Neural cell (in vitro differentiated cells): ENCODE results near the gene THG1L.

Experiments used
- CTCF ChIP-seq: fragments of 450-650 bp; IDR thresholded peaks from 2 replicates; pipeline ENCODE4 v1.5.1; 2014; ENCODE audit warnings: antibody characterized with exemption, mild to moderate bottlenecking, moderate library complexity; ENCODE audit not compliant: poor library complexity, severe bottlenecking
- RAD21 ChIP-seq: fragments of 450-650 bp; conservative IDR thresholded peaks from 2 replicates; pipeline ENCODE4 v1.6.1; 2014; ENCODE audit warnings: antibody characterized with exemption, mild to moderate bottlenecking, moderate library complexity
- TAF1 ChIP-seq: IDR thresholded peaks from 2 replicates; pipeline ENCODE4 v1.6.1; 2012; ENCODE audit warnings: low read depth

GRCh38 chr5:157718519-157718918 is 12.7 kb upstream of the THG1L start:
- TF ChIP-seq CTCF (peak; percentile 86), TAF1 (no peak), RAD21 (peak; percentile 87)
